Activated CD8-positive, alpha-beta memory T cell treated with anti-CD3 and anti-CD28 coated beads for 24 hours (primary cell): Measurements from ENCODE around the gene PRKACB.
A peak's percentile ranks its signal among the peaks of the same experiment; 100 is the strongest.
"Not testable (repeated sequence)": the region's sequence is repeated elsewhere in the genome, so short reads cannot be mapped to it uniquely, and the experiment has no call there.

Experiments used
- DNase-seq: peaks from one replicate; pipeline ENCODE4 v3.0.0-alpha.2; 2020

Gene PRKACB

DNA sequence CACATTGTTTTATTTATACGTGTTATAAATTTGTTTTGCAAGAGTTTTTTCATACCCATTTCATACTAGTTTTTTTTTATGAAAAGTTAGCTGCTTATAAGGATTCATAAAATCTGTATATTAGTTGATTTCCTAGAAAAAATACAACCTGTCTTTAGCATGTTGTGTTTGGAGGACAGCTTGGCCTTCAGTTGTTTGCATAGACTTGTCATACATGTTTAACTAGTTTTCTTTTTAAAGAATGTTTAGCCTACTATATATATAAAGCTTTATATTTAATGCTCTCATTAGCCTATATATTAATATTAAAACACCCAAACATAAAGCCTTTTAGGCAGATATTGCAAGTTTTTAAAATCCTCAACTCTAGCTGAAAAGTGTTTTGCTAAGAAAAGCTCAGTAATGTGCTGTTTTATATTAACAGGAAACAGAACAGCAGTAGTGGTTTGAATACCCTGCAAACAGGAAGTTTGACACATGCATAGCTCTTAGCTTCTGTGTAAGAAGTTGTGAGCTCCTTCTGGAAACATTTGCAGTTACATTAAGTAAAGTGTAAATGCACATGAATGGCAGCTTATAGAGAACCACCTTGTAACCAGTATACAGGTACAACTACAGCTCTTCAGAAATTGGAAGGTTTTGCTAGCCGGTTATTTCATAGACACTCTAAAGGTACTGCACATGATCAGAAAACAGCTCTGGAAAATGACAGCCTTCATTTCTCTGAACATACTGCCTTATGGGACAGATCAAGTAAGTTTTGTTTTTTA, at the start of gene PRKACB:
Gene PRKACB (plus strand): TSS at position 476 of the 770 bp plus-strand sequence. CDS start 91 bp downstream, at position 567.
- no peak for DNase-seq

DNA sequence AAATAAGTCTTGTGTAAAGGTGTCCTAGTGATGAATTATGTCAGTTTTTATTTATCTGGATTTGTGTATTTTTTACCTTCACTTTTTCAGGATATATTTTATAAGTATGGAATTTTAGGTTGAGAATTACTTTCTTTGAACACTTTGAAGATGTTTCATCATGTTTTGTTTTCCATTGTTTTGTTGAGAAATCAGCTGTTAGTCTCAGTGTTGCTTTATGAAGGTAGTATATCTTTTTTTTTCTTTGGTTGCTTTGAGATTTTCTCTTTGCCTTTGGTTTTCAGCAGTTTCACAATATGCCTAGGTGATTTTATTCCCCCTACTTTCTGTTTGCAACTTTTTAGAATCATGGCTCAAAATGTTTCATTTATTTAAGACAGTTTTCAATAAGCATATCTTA, 48.8 kb upstream of the PRKACB start:
- no peak for DNase-seq

DNA sequence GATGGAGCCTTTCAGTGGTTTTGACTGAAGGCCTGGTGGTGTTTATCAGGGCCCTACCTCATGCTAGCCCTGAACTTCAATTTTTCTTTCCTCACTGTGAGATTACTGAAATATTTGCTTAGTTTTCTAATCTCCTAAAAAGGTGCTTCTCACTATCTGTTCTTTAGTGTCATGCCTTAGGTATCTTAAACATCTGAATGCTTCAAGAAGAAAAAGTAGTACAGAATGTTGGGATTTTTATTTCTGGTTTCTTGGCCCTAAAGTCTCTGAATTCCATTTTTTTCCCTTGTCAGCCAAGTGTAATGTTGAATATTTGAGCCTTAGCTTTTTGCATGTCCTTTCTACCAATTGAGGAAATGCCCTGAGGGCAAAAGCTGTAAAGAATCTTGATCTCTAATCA, 47.9 kb upstream of the PRKACB start:
- no peak for DNase-seq

DNA sequence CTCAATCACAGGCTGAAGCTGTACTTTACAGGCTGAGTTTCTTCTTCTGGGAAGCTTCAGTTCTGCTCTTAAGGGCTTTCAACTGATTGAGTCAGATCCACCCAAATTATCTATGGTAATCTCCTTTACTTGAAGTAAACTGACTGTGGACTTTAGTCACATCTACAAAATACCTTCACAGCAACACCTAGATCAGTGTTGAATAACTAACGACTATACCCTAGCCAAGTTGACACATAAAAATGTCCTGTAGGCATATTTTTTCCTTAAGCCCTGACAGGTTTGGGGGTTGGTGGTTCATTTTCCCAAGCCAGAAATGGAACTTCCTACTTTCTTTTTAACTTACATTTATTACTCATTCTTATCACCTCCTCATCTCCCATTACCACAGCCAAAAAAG, 42.9 kb upstream of the PRKACB start:
- DNase-seq: no peak

DNA sequence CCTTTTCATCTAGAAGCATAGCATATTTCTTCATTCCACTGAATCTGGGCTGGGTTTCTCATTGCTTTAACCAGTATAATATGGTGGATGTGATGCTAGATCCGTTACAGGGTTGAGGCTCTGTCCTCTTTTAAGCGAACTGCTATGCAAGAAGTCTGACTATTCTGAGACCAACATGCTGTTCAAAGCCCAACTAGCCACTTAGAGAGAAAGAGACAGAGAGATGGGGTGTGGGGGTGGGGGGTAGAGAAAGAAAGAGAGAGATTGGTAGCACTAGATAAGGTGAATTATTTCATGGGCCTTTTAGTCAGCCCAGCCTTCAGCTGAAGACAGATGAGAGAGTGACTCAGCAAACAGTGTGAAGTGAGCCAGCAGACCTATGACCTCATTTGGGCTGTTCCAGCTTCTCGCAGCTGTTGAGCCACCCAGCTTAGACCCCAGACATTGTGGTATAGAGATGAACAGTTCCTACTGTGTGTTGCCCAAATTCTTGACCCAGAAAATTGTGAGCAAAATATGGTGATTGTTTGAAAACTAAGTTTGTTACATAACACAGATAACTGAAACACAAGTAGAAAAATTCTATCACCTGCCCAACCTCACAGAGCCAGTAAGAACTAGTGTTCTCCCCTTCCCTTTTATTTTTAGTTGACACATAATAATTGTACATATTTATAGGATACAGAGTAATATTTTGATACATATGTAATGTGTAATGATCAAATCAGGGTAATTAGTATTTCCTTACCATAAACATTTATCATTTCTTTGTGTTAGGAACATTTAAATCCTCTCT, 40.7 kb upstream of the PRKACB start:
- DNase-seq: no peak

DNA sequence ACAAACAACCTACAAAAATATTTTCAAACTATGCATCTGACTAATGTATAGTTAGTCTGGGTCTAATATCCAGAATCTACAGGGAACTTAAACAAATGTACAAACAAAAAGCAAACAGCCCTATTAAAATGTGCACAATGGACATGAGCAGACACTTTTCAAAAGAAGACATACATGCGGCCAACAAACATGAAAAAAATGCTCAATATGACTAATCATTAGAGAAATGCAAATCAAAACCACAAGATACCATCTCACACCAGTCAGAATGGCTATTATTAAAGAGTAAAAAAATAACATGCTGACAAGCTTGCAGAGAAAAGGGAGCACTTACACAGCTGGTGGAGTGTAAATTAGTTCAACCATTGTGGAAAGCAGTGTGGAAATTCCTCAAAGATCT, 36.5 kb upstream of the PRKACB start:
- not testable (repeated sequence) for DNase-seq

DNA sequence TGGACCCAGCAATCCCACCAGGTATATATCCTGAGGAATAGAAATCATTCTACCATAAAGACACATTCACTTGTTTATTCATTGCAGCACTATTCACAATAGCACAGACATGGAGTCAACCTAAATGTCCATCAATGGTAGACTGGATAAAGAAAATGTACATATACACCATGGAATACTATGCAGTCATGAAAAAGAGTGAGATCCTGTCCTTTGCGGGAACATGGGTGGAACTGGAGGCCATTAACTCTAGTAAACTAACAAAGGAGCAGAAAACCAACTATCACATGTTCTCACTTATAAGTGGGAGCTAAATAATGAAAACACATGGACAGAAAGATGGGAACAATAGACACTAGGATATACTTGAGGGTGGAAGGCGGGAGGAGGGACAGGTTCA, 36.1 kb upstream of the PRKACB start:
- DNase-seq: no peak

DNA sequence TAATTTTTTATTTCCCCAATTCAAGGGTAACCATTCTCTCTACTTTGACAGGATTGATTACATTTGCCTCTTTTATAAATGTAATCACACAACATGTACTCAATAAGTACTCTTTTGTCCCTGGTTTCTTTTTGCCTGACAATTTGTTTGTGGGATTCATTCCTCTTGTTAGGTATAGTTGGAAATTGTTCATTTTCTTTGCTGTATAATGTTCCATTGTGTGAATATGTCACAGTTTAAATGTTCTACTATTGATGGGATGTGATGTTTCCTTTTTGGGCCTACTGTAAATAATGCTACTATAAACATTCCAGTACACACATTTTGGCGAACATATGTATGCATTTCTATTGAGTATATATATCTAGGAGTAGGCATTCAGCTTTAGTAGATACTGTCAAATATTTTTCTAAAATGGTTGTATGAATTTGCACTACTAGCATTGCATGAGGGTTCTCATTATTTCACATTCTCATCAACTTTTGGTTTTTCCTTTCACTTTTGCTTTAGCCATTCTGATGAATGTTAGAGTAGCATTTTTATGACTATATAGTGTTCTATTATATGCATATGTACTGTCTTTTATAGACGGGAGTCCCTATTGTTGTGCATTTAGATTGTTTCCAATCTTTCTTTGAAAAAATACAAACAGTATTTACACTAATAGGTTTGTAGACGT, 35.0 kb upstream of the PRKACB start:
- no peak for DNase-seq

DNA sequence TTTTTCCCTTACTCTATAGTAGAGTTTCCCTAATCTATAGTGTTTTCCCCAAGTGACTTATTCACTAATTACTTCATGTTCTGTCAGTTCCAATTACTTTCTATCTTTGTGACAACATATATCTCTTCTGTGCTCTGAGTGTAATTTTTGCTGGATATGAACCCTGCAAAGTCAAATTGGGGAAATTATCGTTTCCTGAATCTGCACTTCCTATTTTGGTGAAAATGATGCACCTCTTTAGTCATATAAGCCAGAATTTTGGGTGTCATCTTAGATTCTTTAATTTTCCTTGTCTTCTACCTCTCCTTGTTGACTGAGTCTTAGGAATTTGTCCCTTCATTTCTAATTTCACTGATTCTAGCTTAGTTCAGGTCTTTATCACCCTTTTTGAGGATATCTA, 33.4 kb upstream of the PRKACB start:
- DNase-seq: no peak

DNA sequence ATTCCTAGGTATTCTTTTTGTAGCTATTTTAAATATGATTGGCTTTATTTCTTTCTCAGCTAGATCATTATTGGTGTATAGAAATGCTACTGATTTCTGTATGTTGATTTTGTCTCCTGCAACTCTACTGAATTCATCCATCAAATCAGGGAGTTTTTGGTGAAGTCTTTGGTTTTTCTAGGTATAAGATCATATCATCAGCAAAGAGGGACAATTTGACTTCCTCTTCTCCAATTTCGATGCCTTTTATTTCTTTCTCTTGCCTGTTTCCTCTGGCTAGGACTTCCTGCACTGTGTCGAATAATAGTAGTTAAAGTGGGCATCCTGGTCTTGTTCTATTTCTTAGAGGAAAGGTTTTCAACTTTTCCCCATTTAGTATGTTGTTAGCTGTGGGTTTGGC, 27.5 kb upstream of the PRKACB start:
- DNase-seq: no peak

DNA sequence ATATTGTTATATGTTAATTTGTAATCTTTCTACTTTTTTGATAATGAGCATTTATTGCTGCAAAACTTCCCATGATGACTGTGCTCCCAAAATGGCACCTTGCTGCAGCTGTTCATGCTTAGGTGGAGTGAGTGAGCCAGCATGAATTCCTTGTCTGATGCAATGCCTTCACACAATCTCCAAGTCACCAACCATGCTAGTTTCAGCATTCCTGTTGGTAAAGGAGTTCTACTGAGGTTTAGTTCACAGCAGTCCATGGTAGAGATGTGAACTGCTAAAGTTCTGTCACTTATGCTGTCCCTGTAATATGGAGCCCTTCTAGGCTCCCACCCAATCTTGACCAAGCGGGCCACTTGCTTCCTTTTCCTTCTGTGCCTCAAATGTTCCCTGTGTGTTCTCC, 26.2 kb upstream of the PRKACB start:
- no peak for DNase-seq

DNA sequence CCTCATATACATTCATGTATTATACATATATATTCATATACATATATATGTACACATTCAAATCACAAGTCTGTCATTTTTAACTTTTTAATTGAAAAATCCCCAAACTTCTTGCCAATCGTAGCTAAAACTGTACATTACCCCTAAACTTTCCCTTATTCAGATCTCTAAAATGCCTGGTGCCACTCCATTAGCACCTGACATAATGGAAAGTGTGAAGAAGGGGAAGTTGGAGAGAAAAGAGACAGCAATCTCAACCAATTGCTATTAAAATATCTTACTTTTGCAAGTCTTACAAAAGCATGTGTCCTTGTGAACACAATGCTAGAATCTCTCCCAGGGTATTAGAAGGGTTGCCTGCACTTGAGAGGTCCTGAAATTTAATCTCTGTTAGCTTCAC, 22.7 kb upstream of the PRKACB start:
- DNase-seq: no peak

DNA sequence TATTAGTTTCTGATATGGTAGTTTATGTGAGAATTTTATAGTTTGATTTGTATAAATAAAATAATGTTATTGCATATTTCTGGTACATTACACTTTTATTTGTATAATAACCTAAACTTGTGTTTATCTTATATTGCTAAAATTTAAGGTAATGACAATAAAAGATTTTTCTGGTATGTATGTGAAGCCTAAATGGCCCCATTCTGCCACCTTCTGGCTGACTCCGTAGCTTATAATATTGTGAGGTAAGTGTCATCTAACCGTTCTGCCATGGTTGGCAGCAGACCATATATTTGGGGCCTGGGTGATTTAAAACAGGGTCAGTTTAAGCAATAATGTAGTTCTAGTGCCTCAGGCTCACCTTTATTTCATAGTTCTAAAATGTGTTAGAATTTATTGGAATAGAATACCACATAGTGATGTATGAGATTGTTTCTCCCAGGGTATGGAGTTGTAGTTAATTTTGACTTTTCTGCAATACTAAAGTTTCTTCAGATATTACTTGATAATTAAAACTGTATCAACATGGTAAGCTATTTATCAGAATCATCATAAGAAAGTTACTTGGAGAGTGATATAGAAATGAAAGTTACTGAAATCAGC, 21.2 kb upstream of the PRKACB start:
- peak; percentile 68 for DNase-seq

DNA sequence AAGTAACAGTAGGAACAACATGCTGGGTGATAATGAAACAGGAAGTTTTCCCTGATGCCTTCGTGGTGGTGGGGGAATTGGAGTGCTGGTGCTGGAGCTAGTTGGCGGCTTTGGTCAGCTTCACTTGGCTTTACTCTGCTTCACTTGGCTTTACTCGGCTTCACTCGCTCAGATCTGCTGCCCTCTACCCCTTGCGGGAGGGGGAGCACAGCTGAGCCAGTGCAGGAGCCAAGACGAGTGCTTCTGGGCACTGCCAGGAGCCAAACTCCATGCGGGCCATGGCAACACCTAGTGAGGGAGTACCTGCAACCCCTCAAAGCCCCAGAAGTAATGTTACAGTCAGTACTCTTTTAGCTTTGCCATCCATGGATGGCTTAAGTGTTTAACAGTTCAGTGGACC, 10.6 kb upstream of the PRKACB start:
- DNase-seq: no peak

DNA sequence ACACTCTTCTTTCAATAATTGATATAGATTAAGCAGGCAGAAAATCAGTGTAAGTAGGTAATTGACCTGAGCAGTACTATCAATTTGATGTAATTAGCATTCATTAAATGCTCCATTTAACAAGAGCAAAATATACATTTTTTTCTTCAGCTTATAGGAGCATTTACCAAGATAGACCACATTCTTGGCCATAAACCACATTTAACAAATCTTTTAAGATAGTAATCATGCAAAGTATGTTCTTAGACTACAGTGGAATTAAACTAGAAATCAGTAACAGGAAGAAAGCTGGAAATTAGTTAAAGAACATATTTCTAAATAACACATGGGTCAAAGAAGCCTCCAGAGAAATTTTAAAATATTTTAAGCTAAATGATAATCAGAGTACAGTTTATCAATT, 8.7 kb upstream of the PRKACB start:
- no peak for DNase-seq

DNA sequence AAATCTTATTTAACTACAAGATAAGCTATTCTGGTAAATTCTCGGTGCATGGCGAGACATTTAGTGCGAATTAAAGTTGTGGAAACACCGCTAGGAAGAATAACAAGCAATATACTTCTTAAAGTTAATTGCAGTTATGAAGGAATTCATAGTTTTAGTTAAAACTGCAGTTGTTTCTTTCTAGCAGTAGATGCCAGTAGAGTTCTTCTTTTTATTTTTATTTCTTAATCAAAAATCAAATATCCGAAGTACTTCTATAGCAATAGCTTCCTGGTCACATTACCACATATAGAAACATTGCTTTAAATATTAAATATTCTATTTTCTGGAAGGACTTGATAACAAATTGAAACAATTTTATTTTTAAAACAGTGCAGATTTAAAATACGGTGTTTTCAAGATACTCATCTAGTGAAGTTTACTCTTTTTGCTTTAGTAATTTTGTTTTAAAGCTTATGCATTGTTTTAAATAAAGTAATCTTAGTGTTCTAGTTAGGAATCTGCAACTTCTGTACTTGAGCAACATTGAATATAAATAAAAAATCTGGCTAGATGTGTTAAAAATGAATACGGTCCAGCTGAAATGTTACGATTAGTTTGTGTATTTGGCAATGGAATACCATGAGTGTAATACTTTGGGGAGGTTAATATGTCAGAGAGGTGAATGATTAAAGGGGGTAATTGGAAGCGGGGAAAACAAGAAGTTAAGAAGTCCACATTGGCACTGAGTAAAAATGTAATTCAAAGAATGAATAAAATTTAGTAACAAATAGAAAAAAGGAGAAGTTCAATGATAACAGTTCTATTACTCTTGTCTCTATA, 2.7 kb upstream of the PRKACB start:
- no peak for DNase-seq

DNA sequence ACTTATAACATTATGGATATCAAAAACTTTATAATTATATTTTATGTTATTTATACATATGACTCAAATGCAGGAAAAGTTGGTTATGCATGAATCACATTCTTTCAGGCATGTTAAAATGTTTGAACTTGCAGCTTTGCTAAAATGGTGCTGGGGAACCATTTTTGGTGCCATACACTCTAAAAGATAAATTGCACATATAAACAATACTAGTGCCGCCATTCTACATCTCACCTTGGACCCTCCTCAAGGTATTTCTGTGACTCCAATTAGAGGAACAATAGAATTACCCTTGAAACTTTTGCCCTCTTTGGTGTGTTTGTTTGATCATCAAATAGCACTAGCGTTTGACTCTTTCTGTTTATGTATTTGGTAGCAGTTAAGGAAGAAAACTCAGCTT, 997 bp downstream of the PRKACB start:
- no peak for DNase-seq

DNA sequence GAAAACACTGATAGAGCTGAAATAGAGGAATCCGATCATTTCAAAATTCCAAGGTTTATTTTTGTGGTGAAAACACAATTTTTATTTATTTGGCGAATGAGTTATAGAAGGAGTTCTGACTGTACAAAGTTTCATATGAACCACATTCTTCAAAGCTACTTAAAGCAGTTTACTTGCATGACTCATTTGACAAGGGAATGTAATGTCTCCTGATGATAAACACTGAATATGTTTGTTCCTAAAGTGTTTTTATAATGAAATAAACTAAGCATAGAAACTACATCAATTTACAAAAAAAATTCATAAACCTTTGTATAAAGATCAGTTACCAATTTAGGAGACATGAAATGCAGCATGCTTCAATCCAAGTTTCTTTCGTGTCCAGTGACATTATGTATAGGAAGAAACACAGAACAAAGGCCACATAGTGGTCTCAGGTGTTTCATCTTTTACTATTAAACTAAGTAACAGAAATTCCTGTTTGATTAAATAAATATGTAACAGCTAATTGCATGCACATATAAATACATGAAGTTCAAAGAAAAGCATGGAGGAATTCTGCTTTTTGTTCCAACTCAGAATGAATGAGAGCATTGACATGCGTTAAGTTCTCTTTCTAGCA, 2.5 kb downstream of the PRKACB start:
- no peak for DNase-seq

DNA sequence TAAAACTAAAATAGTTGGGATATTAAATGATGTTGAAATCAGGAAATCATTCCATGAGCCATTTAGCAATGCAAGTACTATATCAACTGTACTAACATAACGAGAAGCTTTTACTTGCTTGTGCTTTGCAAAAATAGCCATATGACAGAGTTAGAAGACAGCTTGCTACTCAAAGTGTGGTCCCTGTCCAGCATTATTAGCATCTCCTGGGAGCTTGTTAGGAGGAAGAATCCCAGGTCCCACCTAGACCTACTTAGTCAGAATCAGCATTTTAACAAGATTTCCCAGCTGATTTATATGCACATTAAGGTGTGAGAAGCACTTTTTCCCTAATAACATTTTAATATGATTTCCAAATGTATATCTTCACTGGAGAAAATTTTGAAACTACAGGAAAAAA, 4.7 kb downstream of the PRKACB start:
- DNase-seq: no peak

DNA sequence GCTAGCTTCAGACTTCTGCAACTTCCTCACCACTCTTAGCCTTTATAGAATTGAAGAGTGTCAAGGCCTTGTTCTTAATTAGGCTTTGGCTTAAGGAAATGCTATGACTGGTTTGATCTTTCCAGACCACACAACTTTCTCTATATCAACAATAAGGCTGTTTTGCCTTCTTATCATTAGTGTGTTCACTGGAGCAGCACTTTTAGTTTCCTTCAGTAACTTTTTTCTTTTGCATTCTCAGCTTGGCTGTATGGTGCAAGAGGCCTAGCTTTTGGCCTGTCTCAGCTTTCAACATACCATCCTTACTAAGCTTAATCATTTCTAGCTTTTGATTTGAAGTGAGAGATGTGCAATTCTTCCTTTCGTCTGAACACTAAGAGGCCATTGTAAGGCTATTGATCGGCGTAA, 8.6 kb downstream of the PRKACB start:
- DNase-seq: no peak

DNA sequence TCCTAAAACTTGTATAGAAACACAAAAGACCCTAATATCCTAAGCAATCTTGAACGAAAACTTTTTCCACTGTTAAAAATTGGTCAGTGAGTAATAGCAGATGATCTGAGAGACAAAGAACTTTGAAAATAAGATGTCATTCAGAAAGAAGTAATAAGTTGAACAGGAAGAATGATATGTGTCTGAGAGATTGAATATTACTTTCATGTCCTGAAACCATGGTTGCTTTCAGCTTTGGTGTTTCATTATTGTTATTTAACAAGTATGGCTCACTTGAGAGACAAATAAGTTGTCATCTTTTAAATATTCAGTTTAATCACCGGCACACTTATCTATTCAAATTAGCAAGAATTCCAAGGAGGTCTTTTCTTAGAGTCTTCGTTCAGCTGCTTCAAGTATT, 11.4 kb downstream of the PRKACB start:
- DNase-seq: no peak

DNA sequence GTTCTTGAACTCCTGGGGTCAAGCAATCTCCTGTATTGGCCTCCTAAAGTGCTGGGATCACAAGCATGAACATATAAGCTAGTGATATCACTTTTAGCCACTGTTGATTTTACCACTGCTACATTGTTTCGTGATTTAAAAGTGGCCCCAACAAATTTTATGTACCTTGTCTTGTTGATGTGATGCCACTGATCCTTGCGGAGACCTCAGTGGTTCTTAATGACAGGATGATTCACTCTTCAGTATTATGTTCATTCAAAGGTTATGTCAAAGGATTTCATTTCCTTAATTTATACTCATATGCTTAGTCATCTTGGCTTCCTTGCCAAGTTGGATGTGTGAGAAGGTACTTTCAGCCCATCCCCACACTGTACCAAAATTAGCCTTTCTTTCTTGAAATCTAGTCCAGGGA, 12.1 kb downstream of the PRKACB start:
- no peak for DNase-seq
